Thyroid gland (tissue), 4 donors: Measurements from ENCODE around the gene PTGER3. TPM values are rescaled to one million over a fixed set of nuclear protein-coding genes. Genes with fewer than 3 reads are reported as not detected.

Experiments
- DNase-seq, 2 donors: peaks; one replicate each; pipeline ENCODE4 v3.0.0-alpha.2; 2019
- H3K27ac ChIP-seq, 3 donors: fragments of 200-600 bp; sonication (generic); 1 replicate in 2 of 3; 2 replicates in 1 of 3; pipeline ENCODE4 v1.5.1; 2016 to 2019; ENCODE audit warnings: mild to moderate bottlenecking in 1 of 3, moderate library complexity in 1 of 3
- H3K27me3 ChIP-seq: fragments of 200-600 bp; sonication (generic); one replicate; pipeline ENCODE4 v1.5.1; 2019
- H3K36me3 ChIP-seq, 2 donors: fragments of 200-600 bp; sonication (generic); one replicate each; pipeline ENCODE4 v1.5.1; 2016 to 2019
- H3K4me1 ChIP-seq, 2 donors: fragments of 200-600 bp; sonication (generic); one replicate each; pipeline ENCODE4 v1.5.1; 2017 to 2019
- H3K4me3 ChIP-seq, 3 donors: fragments of 200-600 bp; sonication (generic); replicated peaks in 1 of 3; 1 replicate in 2 of 3; 2 replicates in 1 of 3; pipeline ENCODE4 v1.5.1; 2016; ENCODE audit warnings: mild to moderate bottlenecking in 1 of 3
- H3K9me3 ChIP-seq: fragments of 200-600 bp; sonication (generic); one replicate; pipeline ENCODE4 v1.5.1; 2017
- CTCF ChIP-seq, 6 experiments: fragments of 200-600 bp in 3 of 6; fragments of 450-650 bp in 3 of 6; sonication (generic) in 3 of 6; IDR thresholded peaks; one replicate each; pipeline ENCODE4 v1.5.1; 2016 to 2019; ENCODE audit warnings: antibody characterized with exemption in 6 of 6, mild to moderate bottlenecking in 2 of 6, inconsistent platforms in 1 of 6, moderate library complexity in 1 of 6
- POLR2A ChIP-seq, 2 donors: fragments of 450-650 bp; IDR thresholded peaks; one replicate each; pipeline ENCODE4 v1.6.1; 2017; ENCODE audit warnings: antibody characterized with exemption in 2 of 2, mild to moderate bottlenecking in 2 of 2, moderate library complexity in 1 of 2
- WGBS, 2 donors: methylation state at CpG; one replicate each; pipeline ENCODE4 v1.1.5; 2017; 5-methylcytosine and 5-hydroxymethylcytosine counted together
- intact Hi-C: fragments of 100-400 bp; cut with DNase I; formaldehyde crosslinking; loops from one replicate; pipeline ENCODE4 v1.15.1; 2023
- microRNA counts, 2 donors: library from miRNA; unstranded; fragments of <30 nt; microRNA quantifications; one replicate each; lab custom pipeline; 2016 to 2017
- microRNA-seq: library from miRNA; unstranded; fragments of <30 nt; microRNA quantifications from one replicate; pipeline ENCODE4, GENCODE V29; 2016
- small RNA-seq: library from RNA; depleted of rRNA; stranded (forward); fragments of <200 nt; gene quantifications from one replicate; pipeline ENCODE3, GENCODE V24; 2016
- total RNA-seq, 4 donors: library from RNA; depleted of rRNA; stranded (reverse); fragments of >200 nt; gene quantifications; one replicate each; pipeline ENCODE4 v1.2.3, GENCODE V29; 2016

PTGER3 gene
- total RNA-seq, 4 donors from 2014 or later = 0.39 to 6.4 (median 2.1) TPM

- no peaks in the 10 kb centered on the region for H3K4me1 ChIP-seq
- H3K27ac ChIP-seq = no peak overlapping the region
- intact Hi-C loops = no loop called here
- 75 to 85% methylated on average over 5 of the region's 5 CpGs for WGBS, 2 donors
- no peak for TF ChIP-seq POLR2A (IDR thresholded peaks at IDR 0.05)
- TF ChIP-seq CTCF (IDR thresholded peaks at IDR 0.05) = no peak
- no peak overlapping the region for H3K4me3 ChIP-seq
- no peaks in the 10 kb centered on the region for H3K9me3 ChIP-seq
- H3K27me3 ChIP-seq = no peaks in the 10 kb centered on the region
- DNase-seq = no peak
- H3K36me3 ChIP-seq = no peaks in the 10 kb centered on the region
Observed at GRCh38 chr1:70934194-70934961, 113.2 kb downstream of the PTGER3 start.

- no peak overlapping the region for H3K4me3 ChIP-seq
- intact Hi-C loops = no loop called here
- no peaks in the 10 kb centered on the region for H3K36me3 ChIP-seq
- no peak for DNase-seq
- H3K27ac ChIP-seq = no peak overlapping the region
- H3K4me1 ChIP-seq = no peaks in the 10 kb centered on the region
- 68 to 76% methylated on average over 1 of the region's 1 CpG for WGBS, 2 donors
- no peaks in the 10 kb centered on the region for H3K27me3 ChIP-seq
- H3K9me3 ChIP-seq = no peaks in the 10 kb centered on the region
- TF ChIP-seq CTCF (IDR thresholded peaks at IDR 0.05) (no peak), POLR2A (IDR thresholded peaks at IDR 0.05) (no peak)
Observed at GRCh38 chr1:70930062-70930461, 117.6 kb downstream of the PTGER3 start.

- no peak for TF ChIP-seq POLR2A (IDR thresholded peaks at IDR 0.05)
- no peak for TF ChIP-seq CTCF (IDR thresholded peaks at IDR 0.05)
- intact Hi-C loops = no loop called here
- no peaks in the 10 kb centered on the region for H3K36me3 ChIP-seq
- no peaks in the 10 kb centered on the region for H3K4me1 ChIP-seq
- no peaks in the 10 kb centered on the region for H3K27me3 ChIP-seq
- H3K9me3 ChIP-seq = no peaks in the 10 kb centered on the region
- H3K4me3 ChIP-seq = no peak overlapping the region
- no peak overlapping the region for H3K27ac ChIP-seq
- 61 to 68% methylated on average over 2 of the region's 2 CpGs for WGBS, 2 donors
- no peak for DNase-seq
Observed at GRCh38 chr1:70922196-70922595, 125.4 kb downstream of the PTGER3 start.

MicroRNAs within 50 kb of the gene (microRNA counts, 767-probe panel; counts per million panel counts)
- microRNA hsa-miR-186-5p (lab: Ali Mortazavi, UCI) = 3,604 to 6,154 counts per million in 2 donors

Small RNA genes lying within 50 kb of the gene (microRNA-seq; reads per million reads assigned to microRNA genes)
- 400 reads per million, percentile 68 among the genes with 10 or more reads in this experiment for gene MIR186

Small RNA genes lying within 50 kb of the gene (small RNA-seq; reads per million reads assigned to genes)
- gene MIR186 = 70.1 reads per million, percentile 96 among the genes with 10 or more reads in this experiment

Other genes starting within 250 kb of the PTGER3 start
- gene ZRANB2, start 33.2 kb upstream of the PTGER3 start, total RNA-seq = 100 to 1,000 TPM in 1 of 4 donors, 10 to 100 TPM in 3; 67.3 to 125 (median 93.7) TPM